Renal cortex interstitium (tissue), 11 donors: ENCODE results near the gene DMRT1. TPM values are rescaled to one million over a fixed set of nuclear protein-coding genes. Genes with fewer than 3 reads are reported as not detected.
A peak's percentile ranks its signal among the peaks of the same experiment; 100 is the strongest.
"Not testable (repeated sequence)": the region's sequence is repeated elsewhere in the genome, so short reads cannot be mapped to it uniquely, and the experiment has no call there.

Source experiments
- DNase-seq, 11 donors: peaks; one replicate each; pipeline ENCODE4 v3.0.0-alpha.2; 2013; ENCODE audit warnings: low read depth in 9 of 11, low spot score in 4 of 11; ENCODE audit errors: extremely low read depth in 1 of 11
- polyA plus RNA-seq, 3 donors: library from polyadenylated mRNA; unstranded; fragments of 120-200 nt; gene quantifications; one replicate each; pipeline ENCODE4 v1.2.1, GENCODE V29; 2013; ENCODE audit not compliant: insufficient read length in 3 of 3

Gene DMRT1
- polyA plus RNA-seq, 3 donors = 0.09 to 0.10 TPM; not detected in 1

DNA sequence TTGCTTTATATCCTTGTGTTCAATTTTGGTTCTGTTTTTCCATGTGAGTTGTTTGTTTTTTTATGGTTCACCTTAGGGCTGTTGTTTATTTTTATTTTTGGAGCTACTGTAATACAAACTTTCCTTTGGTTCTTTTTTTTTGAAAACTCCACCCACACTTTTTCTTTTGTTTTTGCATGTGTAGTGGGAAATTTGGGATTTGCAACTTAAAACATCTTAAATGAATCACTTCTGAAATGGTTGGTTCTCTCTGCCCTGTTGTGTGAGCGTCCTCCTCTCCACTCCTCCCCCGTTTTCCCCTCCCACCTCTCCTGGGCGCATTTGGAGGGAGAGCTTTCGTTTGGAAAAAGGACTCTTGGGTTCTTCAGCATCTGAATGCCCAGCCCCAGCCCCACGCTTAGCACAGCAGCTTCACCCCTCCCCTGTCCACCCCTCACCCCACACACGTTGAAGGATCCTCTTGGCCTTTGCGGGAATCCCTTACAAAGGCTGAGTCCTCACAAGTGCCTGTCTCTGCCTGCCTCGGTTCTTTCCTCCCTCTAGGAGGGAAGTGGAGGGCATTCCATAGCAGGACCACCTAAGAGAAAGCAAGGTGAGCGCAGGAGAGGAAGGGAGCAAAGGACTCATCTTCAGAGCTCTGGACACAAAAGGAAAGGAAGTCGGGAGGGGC, 67.2 kb downstream of the DMRT1 start:
- DNase-seq = no peak

DNA sequence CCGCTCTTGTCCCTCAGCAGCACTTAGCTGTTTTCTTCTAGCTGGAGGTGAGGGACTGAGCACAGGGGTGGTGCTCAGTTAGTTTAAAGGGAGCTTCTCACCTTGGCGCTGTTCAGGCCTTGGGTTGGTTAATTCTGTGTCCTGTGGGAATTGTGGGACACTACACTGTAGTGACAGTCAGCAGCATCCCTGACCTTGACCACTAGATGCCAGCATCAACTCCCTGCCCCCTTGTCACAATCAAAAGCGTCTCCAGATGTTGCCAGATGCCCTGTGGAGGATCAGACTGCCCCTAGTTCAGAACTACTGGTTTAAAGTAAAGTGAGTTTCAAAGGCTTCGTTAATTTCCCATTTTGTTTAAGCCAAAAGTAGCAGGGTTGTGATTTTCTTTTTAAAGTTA, 69.5 kb downstream of the DMRT1 start:
- no peak for DNase-seq

DNA sequence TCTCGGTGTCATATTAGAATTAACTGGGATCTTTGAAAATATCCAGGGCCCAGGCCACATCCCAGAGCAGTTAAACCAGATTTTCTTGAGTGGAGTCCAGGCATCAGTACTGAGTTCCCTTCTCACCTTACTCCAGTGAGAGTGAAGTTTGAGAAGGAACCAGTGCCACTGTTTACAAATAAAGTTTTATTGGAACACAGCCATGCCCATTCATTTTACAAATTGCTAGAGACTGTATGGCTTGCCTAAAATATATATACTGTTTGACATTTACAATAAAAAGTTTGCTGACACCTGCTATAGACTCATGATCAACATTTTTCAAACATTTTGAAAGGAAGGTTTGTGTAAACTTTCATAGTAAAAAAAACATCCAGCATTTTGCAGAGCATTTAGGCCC, 71.3 kb downstream of the DMRT1 start:
- no peak for DNase-seq

DNA sequence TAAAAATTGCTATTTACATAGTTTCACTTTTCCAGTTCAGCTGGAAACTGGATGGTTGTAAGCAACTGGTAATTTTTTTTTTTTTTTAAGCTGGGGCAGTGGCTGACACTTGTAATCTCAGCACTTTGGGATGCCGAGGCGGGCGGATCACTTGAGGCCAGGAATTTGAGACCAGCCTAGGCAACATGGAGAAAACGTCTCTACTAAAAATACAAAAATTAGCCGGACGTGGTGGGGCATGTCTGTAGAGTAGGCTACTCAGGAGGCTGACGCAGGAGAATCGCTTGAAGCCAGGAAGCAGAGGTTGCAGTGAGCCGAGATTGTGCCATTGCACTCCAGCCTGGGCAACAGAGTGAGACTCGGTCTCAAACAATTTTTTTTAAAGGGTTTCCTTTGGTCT, 72.0 kb downstream of the DMRT1 start:
- not testable (repeated sequence) for DNase-seq

DNA sequence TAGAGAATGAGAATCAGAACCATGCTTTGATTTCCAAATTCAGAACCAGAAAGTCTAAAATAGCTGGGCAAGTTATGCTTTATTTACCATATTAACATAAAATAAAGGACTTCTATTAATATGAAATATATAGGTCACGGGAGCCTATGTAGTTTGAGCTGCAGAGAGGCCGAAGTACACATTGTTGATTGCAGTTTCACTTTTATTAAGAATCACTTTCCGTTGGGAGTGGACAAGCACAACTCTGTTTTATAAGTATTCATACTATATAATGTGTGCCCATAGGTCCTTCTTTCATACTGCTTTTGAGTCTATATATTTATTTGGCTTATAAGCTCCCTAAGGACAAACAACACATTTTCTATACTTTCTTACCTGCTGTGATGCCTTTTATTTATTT, 76.2 kb downstream of the DMRT1 start:
- DNase-seq = no peak

DNA sequence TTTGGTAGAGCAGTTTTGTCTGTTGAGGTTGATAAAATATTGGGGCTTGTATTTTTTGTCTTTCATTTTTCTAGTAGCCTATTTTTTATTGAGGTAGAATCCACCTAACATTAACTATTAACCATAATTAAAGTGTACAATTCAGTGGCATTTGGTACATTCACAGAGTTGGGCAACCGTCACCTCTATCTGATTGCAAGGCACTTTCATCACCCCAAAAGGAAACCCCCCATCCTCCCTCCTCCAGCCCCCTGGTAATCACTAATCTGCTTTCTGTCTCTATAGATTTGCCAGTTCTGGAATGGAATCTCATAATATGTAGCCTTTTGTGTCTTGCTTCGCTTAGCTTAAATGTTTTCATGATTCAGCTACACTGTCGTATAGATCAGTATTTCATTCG, 79.4 kb downstream of the DMRT1 start:
- DNase-seq = no peak

DNA sequence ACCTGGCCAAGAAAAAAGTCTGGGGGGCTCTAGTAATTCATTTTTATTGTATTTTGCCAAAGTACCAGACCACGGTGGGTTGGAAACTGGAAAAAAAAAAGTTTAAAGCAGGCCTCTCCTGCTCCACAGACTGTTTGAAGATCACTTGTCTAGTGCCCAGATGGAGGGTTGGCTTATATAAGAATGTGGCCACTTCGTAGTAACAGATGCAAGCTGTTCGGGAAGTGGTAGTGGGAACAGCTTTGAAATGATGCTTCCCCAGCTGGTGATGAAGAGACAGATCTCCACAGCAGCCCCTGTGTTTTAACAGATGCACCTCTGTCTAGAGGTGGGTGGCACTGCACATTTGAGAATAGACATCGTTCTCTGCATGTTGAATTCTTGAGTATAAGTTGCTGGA, 80.7 kb downstream of the DMRT1 start:
- no peak for DNase-seq

DNA sequence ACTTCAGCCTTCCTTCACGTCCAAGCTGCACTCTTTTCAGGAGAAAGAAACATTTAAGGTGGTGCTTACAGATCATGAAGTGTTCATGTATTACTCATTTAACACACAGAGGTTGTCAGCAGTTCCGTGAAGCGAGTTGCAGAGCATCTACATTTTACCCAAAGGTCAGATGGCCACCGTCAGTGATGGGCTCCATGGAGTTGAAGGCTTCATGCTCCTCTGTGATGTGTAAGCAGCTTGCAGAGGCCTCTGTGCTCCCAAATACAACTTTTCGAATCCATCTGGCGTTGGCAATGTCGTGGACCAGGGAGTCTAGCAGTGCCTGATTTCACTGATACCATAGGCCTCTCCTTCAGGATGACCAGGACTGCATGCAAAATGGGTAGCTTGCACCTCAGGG, 81.2 kb downstream of the DMRT1 start:
- no peak for DNase-seq

DNA sequence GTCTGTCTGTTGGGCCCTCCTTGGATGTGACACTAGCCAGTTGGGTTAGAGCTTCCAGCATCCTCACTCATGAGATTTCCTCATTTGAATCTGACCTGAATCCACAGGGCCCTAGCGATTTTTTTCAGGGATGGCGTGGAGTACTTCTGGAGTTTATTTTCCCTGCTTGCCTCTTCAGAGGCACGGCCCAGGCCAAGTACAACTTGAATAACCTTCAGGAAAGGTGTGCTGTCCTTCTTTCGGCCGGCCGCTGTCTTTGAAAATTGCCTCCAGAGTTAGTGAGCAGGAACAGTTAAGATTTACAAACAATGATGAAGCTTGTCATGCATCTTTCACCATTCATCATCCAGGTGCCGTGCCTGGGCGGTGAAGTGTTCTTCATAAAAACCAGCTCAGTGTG, 85.5 kb downstream of the DMRT1 start:
- no peak for DNase-seq

DNA sequence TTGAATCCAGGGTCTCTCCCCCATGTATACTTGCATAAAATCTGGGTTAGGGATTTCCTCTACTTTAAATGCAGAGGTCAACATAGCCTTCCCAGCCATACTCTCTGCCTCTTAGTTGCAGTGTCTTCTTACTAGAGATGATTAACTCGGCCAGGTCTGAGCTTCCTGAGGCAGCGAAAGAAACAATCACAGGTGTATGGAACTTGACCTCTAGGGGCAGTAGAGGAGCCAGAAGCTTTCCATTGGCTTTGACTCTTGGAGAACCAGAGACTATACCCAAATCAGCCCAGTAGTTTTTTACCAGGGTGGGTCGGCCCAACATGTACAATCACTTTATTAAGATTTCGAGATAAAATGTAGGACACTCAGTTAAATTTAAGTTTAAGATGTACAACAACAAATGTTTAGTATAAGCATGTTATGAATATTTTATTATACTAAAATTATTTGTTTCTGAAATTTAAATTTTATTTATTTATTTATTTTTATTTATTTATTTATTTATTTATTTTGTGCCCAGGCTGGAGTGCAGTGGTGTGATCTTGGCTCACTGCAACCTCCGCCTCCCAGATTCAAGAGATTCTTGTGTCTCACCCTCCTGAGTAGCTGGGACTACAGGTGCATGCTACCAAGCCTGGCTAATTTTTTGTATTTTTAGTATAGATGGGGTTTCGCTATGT, 87.0 kb downstream of the DMRT1 start:
- DNase-seq = peak in 7 of 11 donors; percentile 33 to 60 (median 40)

DNA sequence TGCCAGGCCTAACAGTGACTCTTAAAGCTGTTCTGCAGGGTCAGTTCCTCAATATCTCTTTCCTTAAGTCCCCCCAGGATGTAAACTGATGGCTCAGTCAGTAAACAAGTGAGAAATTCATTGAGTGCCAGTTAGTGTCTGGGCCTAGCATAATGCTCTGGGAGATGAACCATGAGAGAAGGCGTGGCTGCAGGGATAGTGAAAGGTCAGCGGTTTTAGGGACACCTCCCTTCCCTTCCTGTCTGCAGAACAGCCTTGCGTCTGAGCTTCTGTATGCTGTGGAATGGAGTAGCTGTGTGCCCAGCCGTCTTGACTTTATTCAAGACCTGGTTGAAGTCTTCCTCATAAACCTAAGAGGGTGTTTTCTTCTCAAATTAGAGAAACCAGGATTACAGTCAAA, 88.2 kb downstream of the DMRT1 start:
- DNase-seq = no peak

DNA sequence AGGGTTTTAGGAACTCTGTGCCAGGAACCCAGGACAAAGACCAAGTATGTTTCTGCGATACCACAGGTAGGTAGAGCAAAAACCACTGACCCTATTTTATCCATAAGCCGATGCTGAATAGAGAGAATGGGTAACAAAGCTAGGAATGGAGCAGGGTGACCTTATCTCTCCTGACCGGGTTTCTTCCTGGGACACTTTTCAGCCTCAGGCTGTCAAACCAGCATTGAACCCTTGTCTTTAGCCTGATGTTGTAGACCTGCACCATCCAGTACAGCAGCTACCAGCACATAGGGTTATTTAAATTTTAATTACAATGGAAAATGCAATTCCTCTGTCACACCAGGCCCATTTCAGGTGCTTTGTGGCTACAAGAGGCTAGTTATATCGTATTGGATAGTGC, 91.9 kb downstream of the DMRT1 start:
- DNase-seq = no peak

DNA sequence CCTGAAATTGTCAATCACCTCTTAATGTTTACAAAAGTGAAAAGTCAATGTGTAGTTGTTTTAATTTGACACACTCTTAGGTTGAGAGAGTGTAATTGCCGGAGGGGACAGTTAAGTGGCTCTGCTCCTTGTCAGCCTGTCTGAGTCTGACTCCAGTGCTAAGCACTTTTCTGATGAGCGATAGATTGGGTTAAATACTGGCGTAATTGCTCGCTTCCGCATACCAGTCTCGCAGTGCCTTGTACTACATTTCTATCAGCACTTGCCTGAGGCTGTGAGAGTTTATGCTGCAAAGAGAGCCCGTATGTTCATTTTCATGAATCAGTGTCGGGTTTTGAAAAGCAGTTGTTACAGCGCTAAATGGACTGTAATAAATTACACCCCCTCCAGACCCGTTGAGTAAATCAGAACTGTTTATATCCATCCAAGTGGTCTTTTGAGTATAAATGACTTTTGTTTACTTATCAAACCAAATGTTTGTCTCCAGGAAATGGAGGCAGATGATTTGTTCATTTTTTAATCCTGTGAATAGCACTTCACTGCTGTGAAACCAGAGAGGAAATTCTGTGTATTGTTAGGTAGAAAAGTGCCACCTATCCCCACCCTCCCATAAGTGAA, 94.0 kb downstream of the DMRT1 start:
- DNase-seq = peak in 4 of 11 donors; percentile 14 to 48 (median 38)

DNA sequence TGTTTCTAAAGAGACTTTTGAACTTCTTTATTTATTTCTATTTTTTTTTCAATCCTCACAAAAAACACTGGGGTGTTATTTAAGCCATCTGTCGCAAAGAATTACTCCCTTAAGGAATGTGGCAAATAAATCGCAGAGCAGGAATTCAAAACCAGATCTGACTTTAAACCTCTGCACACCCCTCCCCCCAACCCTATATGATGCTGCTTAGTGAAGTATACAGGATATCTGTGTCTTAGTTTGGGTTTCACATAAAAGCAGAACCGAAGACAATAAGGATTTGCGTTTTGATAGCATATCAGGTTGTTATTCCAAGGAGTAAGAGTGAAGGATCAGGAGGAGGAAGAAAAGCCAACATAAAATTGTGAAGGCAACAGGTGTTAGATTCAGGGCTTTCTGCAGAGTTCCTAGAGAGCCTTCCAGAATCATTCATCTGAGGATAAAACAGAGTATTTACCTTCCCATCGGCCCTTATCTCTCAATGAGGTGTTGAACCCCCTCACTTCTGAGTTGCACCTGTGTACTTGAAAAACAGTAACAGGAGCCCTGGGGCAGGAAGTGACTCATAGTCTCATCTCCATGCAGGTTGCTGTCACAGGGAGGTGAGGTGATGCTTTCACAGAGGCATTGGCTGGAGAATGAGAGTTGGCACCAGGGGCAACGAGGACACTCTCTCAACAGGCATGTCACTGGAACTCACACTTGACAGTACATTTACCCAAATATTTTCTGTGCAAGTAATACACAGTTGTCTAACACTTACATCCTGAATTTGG, 101.5 kb downstream of the DMRT1 start:
- no peak for DNase-seq

DNA sequence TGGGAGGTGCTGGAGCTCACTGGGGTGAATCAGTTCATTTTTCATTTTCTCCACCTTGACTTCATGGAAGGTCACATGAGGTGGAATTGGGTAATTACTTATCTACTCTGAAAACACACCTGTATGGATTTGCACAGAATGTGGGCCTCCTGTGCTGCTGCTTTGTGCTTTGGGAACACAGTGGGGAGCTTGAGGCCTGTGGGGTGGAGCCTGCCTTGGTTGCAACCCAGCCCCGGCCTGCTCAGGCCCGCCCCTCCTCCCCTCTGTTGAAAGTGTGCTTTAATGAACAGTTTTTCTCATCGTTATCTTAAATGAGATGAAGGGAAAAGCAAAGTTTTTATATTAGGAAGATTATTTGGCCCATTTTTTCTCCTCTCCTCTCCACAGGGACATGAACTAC, 106.5 kb downstream of the DMRT1 start:
- DNase-seq = no peak

DNA sequence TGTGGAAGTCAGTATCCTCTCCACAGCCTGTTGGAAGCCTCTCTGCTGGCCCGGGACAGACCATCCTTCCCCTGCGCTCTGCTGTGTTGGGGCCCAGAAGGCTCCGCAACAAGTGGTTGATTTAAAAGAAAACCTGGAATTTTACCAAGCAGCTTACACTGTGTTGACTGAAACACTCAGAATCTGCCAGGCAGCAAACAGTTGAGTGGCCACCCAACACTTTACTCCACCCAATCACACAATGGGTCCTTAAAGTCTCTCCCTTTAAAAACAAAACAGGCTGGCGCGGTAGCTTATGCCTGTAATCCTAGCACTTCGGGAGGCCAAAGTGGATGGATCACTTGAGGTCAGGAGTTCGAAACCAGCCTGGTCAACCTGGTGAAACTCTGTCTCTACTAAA, 107.0 kb downstream of the DMRT1 start:
- no peak for DNase-seq

DNA sequence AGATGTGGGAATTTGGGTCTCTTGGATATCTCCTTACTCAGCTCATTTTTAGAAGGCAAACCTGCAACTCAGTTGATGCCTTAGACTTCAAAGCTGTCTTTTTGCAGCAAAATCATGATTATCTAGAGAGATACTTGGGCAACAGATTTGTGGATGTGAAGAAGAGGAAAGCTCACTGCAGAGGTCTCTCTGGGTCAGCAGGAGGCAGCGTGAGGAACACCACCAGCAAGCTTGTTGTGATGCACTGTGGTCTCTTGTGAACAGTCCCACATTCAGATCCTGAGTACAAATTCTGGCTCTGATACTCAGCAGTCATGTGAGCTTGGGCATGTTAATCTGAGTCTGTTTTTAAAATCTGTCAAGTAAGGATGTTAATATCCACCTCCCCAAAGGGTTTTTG, 108.6 kb downstream of the DMRT1 start:
- no peak for DNase-seq

DNA sequence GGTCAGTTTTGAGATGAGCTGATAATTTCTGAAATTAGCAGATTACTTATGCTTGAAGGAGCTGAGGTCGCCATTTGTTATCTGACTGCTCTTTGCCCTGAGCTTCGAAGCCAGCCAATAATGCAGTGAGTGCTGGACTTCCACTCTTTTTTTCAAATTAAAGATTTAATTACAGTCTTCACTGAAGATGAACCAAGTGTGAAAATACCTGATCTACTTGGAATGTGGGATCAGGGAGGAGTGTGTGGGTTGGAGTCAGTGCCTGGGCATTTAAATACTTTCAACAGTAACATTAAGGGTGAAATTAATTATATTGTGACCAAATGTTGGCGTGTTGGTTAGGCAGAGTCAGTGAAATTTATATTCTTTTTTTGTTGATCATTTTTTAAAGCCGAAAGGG, 111.0 kb downstream of the DMRT1 start:
- peak in 1 of 11 donors; percentile 28 for DNase-seq

DNA sequence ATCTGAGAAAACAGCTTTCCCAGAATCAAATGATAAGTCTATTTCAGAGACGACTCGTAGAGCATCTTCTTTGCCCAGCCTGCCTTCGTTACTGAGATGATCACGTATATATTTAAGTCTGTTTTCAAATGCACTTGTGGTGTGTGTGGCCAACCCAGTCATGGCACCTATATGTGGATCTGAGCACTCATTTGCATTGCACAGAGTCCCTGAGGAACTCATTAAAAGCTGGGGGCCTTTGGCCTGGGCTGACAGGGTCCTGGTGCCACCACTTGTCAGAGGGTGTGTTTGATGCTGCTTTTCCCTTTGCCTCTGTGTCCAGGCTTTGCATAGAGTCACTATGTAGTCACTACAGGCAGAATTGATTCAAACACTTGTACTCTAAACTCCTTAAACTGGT, 117.6 kb downstream of the DMRT1 start:
- no peak for DNase-seq

DNA sequence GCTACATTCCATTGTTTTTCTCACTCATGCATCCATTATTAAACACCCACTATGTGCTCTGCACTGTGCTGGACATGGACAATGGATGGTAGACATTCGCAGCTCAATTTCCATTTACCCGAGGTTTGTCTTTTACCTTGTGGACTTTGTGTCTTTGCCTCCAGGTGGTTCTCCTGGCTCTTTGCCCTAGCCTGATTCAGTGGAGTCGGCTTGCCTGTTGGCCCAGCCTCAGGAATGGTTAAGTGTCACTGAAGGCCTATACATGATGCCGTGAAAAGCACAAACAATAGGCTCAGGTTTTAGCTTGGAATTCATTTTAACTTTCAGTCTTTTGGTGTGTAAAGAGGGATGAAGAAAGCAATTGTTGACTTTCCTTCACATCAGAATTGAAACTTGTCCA, 118.4 kb downstream of the DMRT1 start:
- DNase-seq = no peak
